Fibroblast of villous mesenchyme (primary cell): ENCODE measurements around the gene GMIP. TPM values are rescaled to one million over a fixed set of nuclear protein-coding genes. Genes with fewer than 3 reads are reported as not detected.
"Not testable (repeated sequence)": the region's sequence is repeated elsewhere in the genome, so short reads cannot be mapped to it uniquely, and the experiment has no call there.

Experiments used
- DNase-seq: peaks from one replicate; pipeline ENCODE4 v3.0.0-alpha.2; 2010; ENCODE audit warnings: low read depth
- H3K4me3 ChIP-seq: 2 replicates; pipeline ENCODE4 v1.5.1; 2011; ENCODE audit warnings: low read depth, mild to moderate bottlenecking, low read length
- CTCF ChIP-seq: IDR thresholded peaks from 2 replicates; pipeline ENCODE4 v1.5.1; 2012; ENCODE audit warnings: low read depth, mild to moderate bottlenecking, low read length; ENCODE audit not compliant: insufficient read depth
- total RNA-seq: library from RNA; depleted of rRNA; stranded (reverse); fragments of >200 nt; gene quantifications from 2 replicates; pipeline ENCODE4 v1.2.3, GENCODE V29; 2012

Gene GMIP
- total RNA-seq, 1 donor, result 5.6 TPM

- DNase-seq, result no peak
- no peak for TF ChIP-seq CTCF
- no peak overlapping the region for H3K4me3 ChIP-seq
Measured at GRCh38 chr19:19677579-19677978, 34.1 kb upstream of the GMIP start.

GRCh38 chr19:19674315-19674714, 30.9 kb upstream of the GMIP start:
- H3K4me3 ChIP-seq, result no peak overlapping the region
- no peak for TF ChIP-seq CTCF
- DNase-seq, result no peak

- no peak for TF ChIP-seq CTCF
- no peak for DNase-seq
- H3K4me3 ChIP-seq, result no peak overlapping the region
Measured at GRCh38 chr19:19672816-19673215, 29.4 kb upstream of the GMIP start.

- H3K4me3 ChIP-seq, result peak overlapping the region; percentile 84
- no peak for DNase-seq
- no peak for TF ChIP-seq CTCF
Measured at GRCh38 chr19:19670070-19670551, 26.7 kb upstream of the GMIP start.

GRCh38 chr19:19668230-19669012, 25.0 kb upstream of the GMIP start, which contains the start of gene ZNF101:
Gene ZNF101, plus strand, starts transcription at chr19:19668839. Its CDS starts 125 bp downstream, at chr19:19668964.
- peak; percentile 88 for DNase-seq
- peak within 1 kb of the TSS; percentile 84 for H3K4me3 ChIP-seq
- no peak for TF ChIP-seq CTCF

GRCh38 chr19:19665420-19665948, 22.0 kb upstream of the GMIP start:
- DNase-seq, H3K4me3 ChIP-seq: not testable (repeated sequence)

- TF ChIP-seq CTCF, result no peak
- peak; percentile 98 for DNase-seq
- H3K4me3 ChIP-seq, result peak within 1 kb of the TSS; percentile 97
Measured at GRCh38 chr19:19663256-19664120, 20.0 kb upstream of the GMIP start, which contains the start of gene ATP13A1. Gene ATP13A1, minus strand, starts transcription at chr19:19663676. Its CDS starts 10 bp downstream, at chr19:19663666.
